PFSK-1 (cell line): ENCODE results near the gene GDPD5.

Experiments used
- FOXP2 ChIP-seq: optimal IDR thresholded peaks from 2 replicates; pipeline ENCODE3; 2011; ENCODE audit warnings: borderline replicate concordance, control low read depth, inconsistent platforms; ENCODE audit not compliant: insufficient read depth; ENCODE audit errors: extremely low read length, extremely low read depth
- POLR2AphosphoS5 ChIP-seq: IDR thresholded peaks from 2 replicates; pipeline ENCODE4 v1.6.1; 2012; ENCODE audit warnings: low read depth, mild to moderate bottlenecking, control low read depth, low read length, moderate library complexity
- SIN3A ChIP-seq: IDR thresholded peaks from 2 replicates; pipeline ENCODE4 v1.6.1; 2012; ENCODE audit warnings: mild to moderate bottlenecking, low read length, moderate library complexity, borderline replicate concordance; ENCODE audit not compliant: insufficient read depth
- TAF1 ChIP-seq: IDR thresholded peaks from 2 replicates; pipeline ENCODE4 v1.6.1; 2012; ENCODE audit warnings: low read length, control low read depth, borderline replicate concordance; ENCODE audit not compliant: insufficient read depth
- TF ChIP-seq, protein P1 (sequence below), 2 experiments: IDR thresholded peaks; 2 replicates each; pipeline versions ENCODE4 v1.6.1 to v1.8.0; 2011 to 2012; ENCODE audit warnings: low read depth in 2 of 2, low read length in 2 of 2, control low read depth in 1 of 2, inconsistent platforms in 1 of 2, mild to moderate bottlenecking in 1 of 2, moderate library complexity in 1 of 2; ENCODE audit not compliant: insufficient read depth in 1 of 2

The GDPD5 gene

DNA sequence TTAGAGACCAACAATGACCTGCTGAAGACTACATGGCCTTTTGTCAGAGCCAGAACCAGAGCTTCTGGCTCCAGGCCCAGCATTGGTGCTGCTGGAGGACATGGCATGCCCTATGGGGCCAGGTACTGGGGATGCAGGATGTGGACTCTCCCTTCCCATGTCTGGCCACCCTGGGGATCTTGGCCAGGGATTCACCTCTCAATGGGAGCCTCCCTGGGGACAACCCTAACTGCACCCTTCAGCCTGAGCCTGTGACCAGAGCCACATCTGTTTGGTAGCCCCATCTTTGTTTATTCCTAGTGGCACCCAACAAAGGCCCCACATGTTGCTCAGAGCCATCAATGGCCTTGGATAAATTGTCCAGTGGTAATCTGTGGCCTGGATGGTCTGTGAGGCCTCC, 98.6 kb downstream of the GDPD5 start:
- TF ChIP-seq, protein P1, sequence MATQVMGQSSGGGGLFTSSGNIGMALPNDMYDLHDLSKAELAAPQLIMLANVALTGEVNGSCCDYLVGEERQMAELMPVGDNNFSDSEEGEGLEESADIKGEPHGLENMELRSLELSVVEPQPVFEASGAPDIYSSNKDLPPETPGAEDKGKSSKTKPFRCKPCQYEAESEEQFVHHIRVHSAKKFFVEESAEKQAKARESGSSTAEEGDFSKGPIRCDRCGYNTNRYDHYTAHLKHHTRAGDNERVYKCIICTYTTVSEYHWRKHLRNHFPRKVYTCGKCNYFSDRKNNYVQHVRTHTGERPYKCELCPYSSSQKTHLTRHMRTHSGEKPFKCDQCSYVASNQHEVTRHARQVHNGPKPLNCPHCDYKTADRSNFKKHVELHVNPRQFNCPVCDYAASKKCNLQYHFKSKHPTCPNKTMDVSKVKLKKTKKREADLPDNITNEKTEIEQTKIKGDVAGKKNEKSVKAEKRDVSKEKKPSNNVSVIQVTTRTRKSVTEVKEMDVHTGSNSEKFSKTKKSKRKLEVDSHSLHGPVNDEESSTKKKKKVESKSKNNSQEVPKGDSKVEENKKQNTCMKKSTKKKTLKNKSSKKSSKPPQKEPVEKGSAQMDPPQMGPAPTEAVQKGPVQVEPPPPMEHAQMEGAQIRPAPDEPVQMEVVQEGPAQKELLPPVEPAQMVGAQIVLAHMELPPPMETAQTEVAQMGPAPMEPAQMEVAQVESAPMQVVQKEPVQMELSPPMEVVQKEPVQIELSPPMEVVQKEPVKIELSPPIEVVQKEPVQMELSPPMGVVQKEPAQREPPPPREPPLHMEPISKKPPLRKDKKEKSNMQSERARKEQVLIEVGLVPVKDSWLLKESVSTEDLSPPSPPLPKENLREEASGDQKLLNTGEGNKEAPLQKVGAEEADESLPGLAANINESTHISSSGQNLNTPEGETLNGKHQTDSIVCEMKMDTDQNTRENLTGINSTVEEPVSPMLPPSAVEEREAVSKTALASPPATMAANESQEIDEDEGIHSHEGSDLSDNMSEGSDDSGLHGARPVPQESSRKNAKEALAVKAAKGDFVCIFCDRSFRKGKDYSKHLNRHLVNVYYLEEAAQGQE (IDR thresholded peaks at IDR 0.05; ENCODE audit: insufficient read depth in 1 of 2, low read depth in 2 of 2, low read length in 2 of 2), result no peak
- no peak for TF ChIP-seq FOXP2
- no peak for TF ChIP-seq TAF1
- no peak for TF ChIP-seq POLR2AphosphoS5
- TF ChIP-seq SIN3A, result no peak

GRCh38 chr11:75426720-75427086, 99.0 kb downstream of the GDPD5 start:
- TF ChIP-seq FOXP2 (no peak), TAF1 (no peak), POLR2AphosphoS5 (no peak), SIN3A (no peak)
- TF ChIP-seq, protein P1 (IDR thresholded peaks at IDR 0.05; ENCODE audit: insufficient read depth in 1 of 2, low read depth in 2 of 2, low read length in 2 of 2), result no peak

- TF ChIP-seq POLR2AphosphoS5, result no peak
- TF ChIP-seq SIN3A, result no peak
- TF ChIP-seq TAF1, result no peak
- TF ChIP-seq, protein P1 (IDR thresholded peaks at IDR 0.05; ENCODE audit: insufficient read depth in 1 of 2, low read depth in 2 of 2, low read length in 2 of 2), result no peak
- no peak for TF ChIP-seq FOXP2
Observed at GRCh38 chr11:75425422-75425821, 100.3 kb downstream of the GDPD5 start.

DNA sequence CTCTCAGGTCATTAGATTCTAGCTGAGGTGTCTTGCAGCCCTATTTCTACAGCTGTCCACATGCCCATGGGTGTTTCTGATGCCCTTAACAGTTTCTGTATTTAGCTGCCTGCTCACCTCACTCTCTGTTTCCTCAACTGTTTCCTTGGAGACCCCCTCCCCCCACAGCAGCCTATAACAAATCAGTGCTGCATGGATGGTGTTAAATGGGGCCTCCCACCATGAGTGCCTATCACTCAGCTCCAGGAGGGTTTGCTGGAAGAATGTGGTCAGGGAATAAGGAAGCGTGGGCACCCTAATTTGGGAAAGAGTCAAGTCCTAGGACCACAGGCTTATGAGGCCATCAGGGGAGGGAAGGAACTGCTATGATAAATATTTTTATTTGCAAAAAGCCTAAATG, 101.3 kb downstream of the GDPD5 start:
- TF ChIP-seq POLR2AphosphoS5 (no peak), TAF1 (no peak), FOXP2 (no peak), SIN3A (no peak)
- TF ChIP-seq, protein P1 (IDR thresholded peaks at IDR 0.05; ENCODE audit: insufficient read depth in 1 of 2, low read depth in 2 of 2, low read length in 2 of 2), result no peak

DNA sequence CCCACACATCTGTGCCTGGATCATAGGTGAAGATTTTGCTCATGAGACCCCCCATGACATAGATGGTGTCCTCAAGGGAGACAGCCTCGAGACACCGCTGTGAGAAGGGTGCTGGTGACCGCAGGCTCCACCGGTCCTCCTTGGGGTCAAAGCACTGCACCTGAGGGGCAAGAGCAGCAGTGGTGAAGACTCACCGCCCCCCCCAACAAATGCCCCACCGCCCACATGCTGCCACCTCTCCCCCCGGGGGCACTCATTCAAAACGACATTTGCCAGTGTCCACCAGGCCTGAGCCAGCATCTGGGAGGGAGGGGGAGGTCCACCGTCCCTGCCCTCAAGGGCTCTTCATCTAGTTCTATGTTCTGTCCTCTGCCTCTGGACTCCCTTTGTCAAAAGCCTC, 102.0 kb downstream of the GDPD5 start:
- TF ChIP-seq SIN3A (no peak), TAF1 (no peak), POLR2AphosphoS5 (no peak), FOXP2 (no peak)
- TF ChIP-seq, protein P1 (IDR thresholded peaks at IDR 0.05; ENCODE audit: insufficient read depth in 1 of 2, low read depth in 2 of 2, low read length in 2 of 2), result no peak
